Fibroblast of upper back skin (primary cell): ENCODE measurements around the gene CHPF.

ENCODE experiments used
- DNase-seq: peaks from one replicate; pipeline ENCODE4 v3.0.0-alpha.2; 2013

The CHPF gene

DNA sequence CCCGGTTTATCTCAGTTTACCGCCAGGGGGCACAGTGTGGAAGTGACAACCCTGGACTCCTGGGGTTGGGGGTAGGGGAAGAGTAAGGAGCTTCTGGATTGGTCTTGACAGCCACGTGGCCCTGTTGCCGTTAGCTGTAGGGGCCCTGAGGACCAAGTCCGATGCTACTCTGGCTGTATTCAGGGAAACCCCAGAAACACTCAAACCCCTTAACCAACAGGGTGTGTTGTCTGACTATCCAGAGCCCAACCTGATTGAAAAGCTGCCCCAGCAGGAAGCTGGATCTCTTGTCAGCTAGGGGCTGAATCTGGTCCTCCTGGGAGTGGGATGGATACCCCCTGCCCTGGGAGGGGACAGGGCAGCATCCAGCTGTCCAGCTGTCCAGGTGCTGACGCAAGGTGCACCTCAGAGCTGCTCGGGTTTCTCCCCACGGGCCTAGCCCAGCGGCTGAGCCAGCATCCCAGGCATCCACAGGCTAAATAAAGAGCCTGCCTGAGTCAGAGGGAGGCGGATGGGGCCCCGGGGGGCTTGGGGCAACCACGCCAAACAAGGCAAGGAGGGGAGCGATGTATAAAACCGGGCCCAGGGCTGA, 48.0 kb downstream of the CHPF start:
- DNase-seq = peak; percentile 82

- no peak for DNase-seq
Measured at GRCh38 chr2:219494952-219495530, 48.6 kb downstream of the CHPF start.

DNA sequence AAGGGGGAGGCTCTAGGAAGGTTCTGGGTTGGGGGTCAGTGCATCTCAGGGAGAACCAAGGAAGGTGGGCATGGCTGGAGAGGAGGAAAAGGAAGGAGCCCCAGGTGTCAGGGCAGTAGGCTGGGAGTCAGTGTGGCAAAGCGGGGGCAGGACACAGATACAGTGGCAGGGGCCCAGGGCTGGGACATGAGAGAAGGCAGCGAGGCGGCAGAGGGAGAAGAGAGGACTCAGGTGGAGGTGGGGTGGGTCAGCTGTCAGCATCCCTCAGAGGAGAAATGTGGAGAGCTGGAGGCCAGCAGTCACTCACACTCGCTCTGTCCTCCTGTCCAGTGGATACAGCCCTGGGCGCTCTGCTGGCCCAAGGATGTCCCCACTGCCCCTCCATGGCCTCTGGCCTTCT, 50.5 kb downstream of the CHPF start:
- DNase-seq = no peak

- no peak for DNase-seq
Measured at GRCh38 chr2:219492575-219492974, 51.0 kb downstream of the CHPF start.

DNA sequence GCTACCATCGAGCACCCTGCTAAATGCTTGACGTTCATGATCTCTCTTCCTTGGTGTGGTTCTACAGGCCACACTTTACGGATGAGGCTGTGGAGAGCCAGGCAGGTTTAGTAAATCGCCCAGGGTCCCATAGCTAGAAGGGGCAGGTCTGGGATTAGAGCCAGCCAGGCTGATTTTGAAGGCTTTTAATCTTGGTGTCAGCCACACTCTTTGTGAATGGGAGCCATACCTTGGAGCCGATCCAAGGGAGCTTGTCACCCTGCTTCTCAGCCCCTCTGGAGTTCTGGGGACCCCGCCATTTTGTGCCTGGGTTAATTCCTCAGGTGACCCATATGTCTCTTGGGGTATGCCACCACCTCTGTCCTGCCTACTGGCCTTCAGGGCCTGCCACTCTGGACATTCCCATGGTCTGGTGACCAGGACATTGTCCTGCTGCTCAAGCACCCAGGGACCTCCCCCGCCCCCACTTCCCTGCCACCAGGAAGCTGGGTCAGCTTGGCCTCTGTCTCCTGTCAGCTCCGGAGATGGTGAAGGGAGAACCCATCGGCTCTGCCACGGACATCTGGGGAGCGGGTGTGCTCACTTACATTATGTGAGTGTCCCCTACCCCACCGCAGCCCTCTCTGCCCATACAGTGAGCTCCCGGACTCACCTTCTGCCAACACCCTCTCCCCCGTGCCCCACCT, 52.2 kb downstream of the CHPF start:
- no peak for DNase-seq

DNA sequence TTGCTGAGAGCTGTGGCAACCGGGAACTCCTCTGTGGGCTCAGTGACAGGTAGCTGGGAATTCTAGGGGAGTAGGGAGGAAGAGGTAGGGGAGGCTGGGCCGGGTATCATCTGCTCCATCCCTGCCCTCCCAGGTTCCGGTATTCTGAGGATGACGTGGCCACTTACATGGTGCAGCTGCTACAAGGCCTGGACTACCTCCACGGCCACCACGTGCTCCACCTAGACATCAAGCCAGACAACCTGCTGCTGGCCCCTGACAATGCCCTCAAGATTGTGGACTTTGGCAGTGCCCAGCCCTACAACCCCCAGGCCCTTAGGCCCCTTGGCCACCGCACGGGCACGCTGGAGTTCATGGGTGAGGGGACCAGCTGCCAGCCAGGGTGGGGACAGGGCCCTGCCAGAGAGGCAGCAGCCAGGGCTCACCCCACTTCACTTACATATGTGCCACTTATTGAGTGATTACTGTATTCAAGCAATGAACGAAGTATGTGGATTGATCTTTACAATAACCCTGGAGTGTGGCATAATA, 52.9 kb downstream of the CHPF start:
- no peak for DNase-seq

- DNase-seq = no peak
Measured at GRCh38 chr2:219490186-219490585, 53.4 kb downstream of the CHPF start.

GRCh38 chr2:219489315-219489714, 54.3 kb downstream of the CHPF start:
- no peak for DNase-seq
